ENCODE data around the gene WNK1.

Gene WNK1

DNA sequence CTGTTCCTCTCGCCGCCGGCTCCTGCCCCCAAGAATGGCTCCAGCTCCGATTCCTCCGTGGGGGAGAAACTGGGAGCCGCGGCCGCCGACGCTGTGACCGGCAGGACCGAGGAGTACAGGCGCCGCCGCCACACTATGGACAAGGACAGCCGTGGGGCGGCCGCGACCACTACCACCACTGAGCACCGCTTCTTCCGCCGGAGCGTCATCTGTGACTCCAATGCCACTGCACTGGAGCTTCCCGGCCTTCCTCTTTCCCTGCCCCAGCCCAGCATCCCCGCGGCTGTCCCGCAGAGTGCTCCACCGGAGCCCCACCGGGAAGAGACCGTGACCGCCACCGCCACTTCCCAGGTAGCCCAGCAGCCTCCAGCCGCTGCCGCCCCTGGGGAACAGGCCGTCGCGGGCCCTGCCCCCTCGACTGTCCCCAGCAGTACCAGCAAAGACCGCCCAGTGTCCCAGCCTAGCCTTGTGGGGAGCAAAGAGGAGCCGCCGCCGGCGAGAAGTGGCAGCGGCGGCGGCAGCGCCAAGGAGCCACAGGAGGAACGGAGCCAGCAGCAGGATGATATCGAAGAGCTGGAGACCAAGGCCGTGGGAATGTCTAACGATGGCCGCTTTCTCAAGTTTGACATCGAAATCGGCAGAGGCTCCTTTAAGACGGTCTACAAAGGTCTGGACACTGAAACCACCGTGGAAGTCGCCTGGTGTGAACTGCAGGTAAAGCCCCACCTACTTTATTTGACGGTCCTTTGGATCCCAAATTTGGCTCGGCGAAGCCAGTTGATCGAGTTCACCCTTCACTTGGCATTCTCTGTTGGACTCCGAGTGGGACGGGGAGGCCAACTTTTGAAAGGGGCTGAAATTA lies 1.5 kb downstream of the WNK1 start (continued):
- TF ChIP-seq ZNF398 (tag by site-specific recombination; IDR thresholded peaks at IDR 0.05) = no peak
- TF ChIP-seq ZNF146 (tag by site-specific recombination; IDR thresholded peaks at IDR 0.05) = no peak
- TF ChIP-seq, protein P1, sequence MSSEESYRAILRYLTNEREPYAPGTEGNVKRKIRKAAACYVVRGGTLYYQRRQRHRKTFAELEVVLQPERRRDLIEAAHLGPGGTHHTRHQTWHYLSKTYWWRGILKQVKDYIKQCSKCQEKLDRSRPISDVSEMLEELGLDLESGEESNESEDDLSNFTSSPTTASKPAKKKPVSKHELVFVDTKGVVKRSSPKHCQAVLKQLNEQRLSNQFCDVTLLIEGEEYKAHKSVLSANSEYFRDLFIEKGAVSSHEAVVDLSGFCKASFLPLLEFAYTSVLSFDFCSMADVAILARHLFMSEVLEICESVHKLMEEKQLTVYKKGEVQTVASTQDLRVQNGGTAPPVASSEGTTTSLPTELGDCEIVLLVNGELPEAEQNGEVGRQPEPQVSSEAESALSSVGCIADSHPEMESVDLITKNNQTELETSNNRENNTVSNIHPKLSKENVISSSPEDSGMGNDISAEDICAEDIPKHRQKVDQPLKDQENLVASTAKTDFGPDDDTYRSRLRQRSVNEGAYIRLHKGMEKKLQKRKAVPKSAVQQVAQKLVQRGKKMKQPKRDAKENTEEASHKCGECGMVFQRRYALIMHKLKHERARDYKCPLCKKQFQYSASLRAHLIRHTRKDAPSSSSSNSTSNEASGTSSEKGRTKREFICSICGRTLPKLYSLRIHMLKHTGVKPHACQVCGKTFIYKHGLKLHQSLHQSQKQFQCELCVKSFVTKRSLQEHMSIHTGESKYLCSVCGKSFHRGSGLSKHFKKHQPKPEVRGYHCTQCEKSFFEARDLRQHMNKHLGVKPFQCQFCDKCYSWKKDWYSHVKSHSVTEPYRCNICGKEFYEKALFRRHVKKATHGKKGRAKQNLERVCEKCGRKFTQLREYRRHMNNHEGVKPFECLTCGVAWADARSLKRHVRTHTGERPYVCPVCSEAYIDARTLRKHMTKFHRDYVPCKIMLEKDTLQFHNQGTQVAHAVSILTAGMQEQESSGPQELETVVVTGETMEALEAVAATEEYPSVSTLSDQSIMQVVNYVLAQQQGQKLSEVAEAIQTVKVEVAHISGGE (tag by site-specific recombination; conservative IDR thresholded peaks at IDR 0.05; ENCODE audit: low read depth) = peak; percentile 31; the same call in 1 of the 2 replicates
- peak; percentile 13; the same call in 1 of the 2 replicates for TF ChIP-seq ZNF335 (tag by site-specific recombination; conservative IDR thresholded peaks at IDR 0.05)
- no peak for TF ChIP-seq ZNF654 (tag by site-specific recombination; IDR thresholded peaks at IDR 0.05; ENCODE audit: low read depth)
- TF ChIP-seq HOXD13 (CRISPR knock-in tag; IDR thresholded peaks at IDR 0.05; ENCODE audit: borderline replicate concordance) = 0 out of 2 replicates have a peak, but pooled peaks have one; percentile 13
- TF ChIP-seq ZNF830 (tag by site-specific recombination; IDR thresholded peaks at IDR 0.05; ENCODE audit: low read depth) = no peak
- peak; percentile 25; the same call in 1 of the 2 replicates for TF ChIP-seq ZXDB (tag by site-specific recombination; IDR thresholded peaks at IDR 0.05)
- TF ChIP-seq PATZ1 (tag by site-specific recombination; IDR thresholded peaks at IDR 0.05) = peak; percentile 52
- TF ChIP-seq ZNF174 (tag by site-specific recombination; IDR thresholded peaks at IDR 0.05) = no peak
- no peak for TF ChIP-seq ZNF302 (tag by site-specific recombination; IDR thresholded peaks at IDR 0.05; ENCODE audit: low read depth)
- peak; percentile 86 for TF ChIP-seq ZBTB17 (tag by site-specific recombination; IDR thresholded peaks at IDR 0.05)
- no peak for TF ChIP-seq ZFP41 (tag by site-specific recombination; IDR thresholded peaks at IDR 0.05; ENCODE audit: borderline replicate concordance)
- 0 out of 2 replicates have a peak, but pooled peaks have one; percentile 29 for TF ChIP-seq REST (tag by site-specific recombination; IDR thresholded peaks at IDR 0.05)
- 0 out of 2 replicates have a peak, but pooled peaks have one; percentile 13 for TF ChIP-seq ZNF600 (tag by site-specific recombination; IDR thresholded peaks at IDR 0.05)
- TF ChIP-seq ZNF394 (tag by site-specific recombination; IDR thresholded peaks at IDR 0.05; ENCODE audit: borderline replicate concordance) = peak; percentile 28; the same call in 1 of the 2 replicates
- TF ChIP-seq ZNF350 (tag by site-specific recombination; IDR thresholded peaks at IDR 0.05) = no peak
- no peak for TF ChIP-seq ZNF621 (tag by site-specific recombination; IDR thresholded peaks at IDR 0.05)
- peak; percentile 95 for TF ChIP-seq ZIC2 (tag by site-specific recombination; IDR thresholded peaks at IDR 0.05)
- no peak for TF ChIP-seq YY2 (tag by site-specific recombination; IDR thresholded peaks at IDR 0.05)
- TF ChIP-seq SALL2 (tag by site-specific recombination; IDR thresholded peaks at IDR 0.05; ENCODE audit: borderline replicate concordance) = no peak
- peak; percentile 48; the same call in 1 of the 2 replicates for TF ChIP-seq SP3 (tag by site-specific recombination; IDR thresholded peaks at IDR 0.05)
- peak; percentile 94 for TF ChIP-seq ZNF76 (tag by site-specific recombination; IDR thresholded peaks at IDR 0.05; ENCODE audit: borderline replicate concordance, low read depth)
- 0 out of 2 replicates have a peak, but pooled peaks have one; percentile 25 for TF ChIP-seq ZNF423 (tag by site-specific recombination; IDR thresholded peaks at IDR 0.05)
- peak; percentile 96 for TF ChIP-seq GLIS2 (tag by site-specific recombination; IDR thresholded peaks at IDR 0.05)
- no peak for TF ChIP-seq AEBP2 (tag by site-specific recombination; IDR thresholded peaks at IDR 0.05; ENCODE audit: borderline replicate concordance)

All from HEK293 (cell line).